T-helper 9 cell (primary cell): ENCODE measurements around the gene RETN.
A peak's percentile ranks its signal among the peaks of the same experiment; 100 is the strongest.

Source experiments
- DNase-seq: peaks from one replicate; pipeline ENCODE4 v3.0.0-alpha.2; 2020

Gene RETN

GRCh38 chr19:7661744-7662538, 6.9 kb upstream of the RETN start:
- DNase-seq = no peak

- no peak for DNase-seq
Measured at GRCh38 chr19:7662657-7663056, 6.2 kb upstream of the RETN start.

- no peak for DNase-seq
Measured at GRCh38 chr19:7663706-7664105, 5.1 kb upstream of the RETN start.

- no peak for DNase-seq
Measured at GRCh38 chr19:7665076-7665475, 3.8 kb upstream of the RETN start.

GRCh38 chr19:7669641-7670040, 792 bp downstream of the RETN start:
- no peak for DNase-seq

GRCh38 chr19:7670150-7670783, 1.4 kb downstream of the RETN start:
- DNase-seq = no peak

GRCh38 chr19:7670790-7671189, 1.9 kb downstream of the RETN start:
- DNase-seq = no peak

GRCh38 chr19:7672522-7672921, 3.7 kb downstream of the RETN start:
- DNase-seq = no peak

GRCh38 chr19:7674010-7675005, 5.5 kb downstream of the RETN start:
- DNase-seq = no peak

- DNase-seq = no peak
Measured at GRCh38 chr19:7676376-7676775, 7.5 kb downstream of the RETN start.

- DNase-seq = no peak
Measured at GRCh38 chr19:7676854-7677253, 8.0 kb downstream of the RETN start, which contains the start of gene MCEMP1. TSS of gene MCEMP1 (plus strand) at chr19:7677090. CDS start at chr19:7677121, 31 bp downstream.

- no peak for DNase-seq
Measured at GRCh38 chr19:7677669-7678311, 8.9 kb downstream of the RETN start.

- DNase-seq = peak; percentile 50
Measured at GRCh38 chr19:7678971-7679751, 10.3 kb downstream of the RETN start.

GRCh38 chr19:7679771-7680605, 11.1 kb downstream of the RETN start:
- DNase-seq = no peak

- peak; percentile 79 for DNase-seq
Measured at GRCh38 chr19:7680606-7681339, 11.9 kb downstream of the RETN start, which contains the start of gene TRAPPC5. TSS of gene TRAPPC5 (plus strand) at chr19:7680833. CDS start at chr19:7682254, 1,421 bp downstream.

- DNase-seq = peak; percentile 73
Measured at GRCh38 chr19:7681340-7682174, 12.7 kb downstream of the RETN start.

- DNase-seq = no peak
Measured at GRCh38 chr19:7682175-7682855, 13.5 kb downstream of the RETN start.
